Activated T-helper 2 cell treated with anti-CD3 and anti-CD28 coated beads, Interferon-gamma antibody, Interleukin-2, Interleukin-4, amounts not matched to agents 10 μg/mL and 5 μg/mL and 100 μg/mL, durations not matched to agents 14 hours and 24 hours and 36 hours (primary cell): ENCODE data around the gene FTO. TPM values are rescaled to one million over a fixed set of nuclear protein-coding genes. Genes with fewer than 3 reads are reported as not detected.

ENCODE experiments used
- DNase-seq: peaks from one replicate; pipeline ENCODE4 v3.0.0; 2021; ENCODE audit warnings: low spot score
- H3K27ac Mint-ChIP-seq: one replicate; pipeline ENCODE4 v1.8.0; 2021; ENCODE audit warnings: mixed read lengths
- H3K27me3 Mint-ChIP-seq: one replicate; pipeline ENCODE4 v1.8.0; 2021; ENCODE audit warnings: low read depth, mixed read lengths
- H3K36me3 Mint-ChIP-seq: one replicate; pipeline ENCODE4 v1.8.0; 2021; ENCODE audit warnings: low read depth, mixed read lengths
- H3K4me1 Mint-ChIP-seq: one replicate; pipeline ENCODE4 v1.8.0; 2021; ENCODE audit warnings: low read depth, mixed read lengths
- H3K4me3 Mint-ChIP-seq: one replicate; pipeline ENCODE4 v1.8.0; 2021; ENCODE audit warnings: low read depth, mild to moderate bottlenecking, moderate library complexity, mixed read lengths
- H3K9me3 Mint-ChIP-seq: one replicate; pipeline ENCODE4 v1.8.0; 2021; ENCODE audit warnings: mixed read lengths
- intact Hi-C: fragments of 100-400 bp; cut with micrococcal nuclease; formaldehyde crosslinking; loops from one replicate; pipeline ENCODE4 v1.15.1; 2023
- total RNA-seq: library from RNA; stranded (reverse); gene quantifications from 2 replicates; pipeline ENCODE4 v1.2.3, GENCODE V29; 2022

Gene FTO
- total RNA-seq, 1 donor from 2014 or later = 62.7 TPM

DNA sequence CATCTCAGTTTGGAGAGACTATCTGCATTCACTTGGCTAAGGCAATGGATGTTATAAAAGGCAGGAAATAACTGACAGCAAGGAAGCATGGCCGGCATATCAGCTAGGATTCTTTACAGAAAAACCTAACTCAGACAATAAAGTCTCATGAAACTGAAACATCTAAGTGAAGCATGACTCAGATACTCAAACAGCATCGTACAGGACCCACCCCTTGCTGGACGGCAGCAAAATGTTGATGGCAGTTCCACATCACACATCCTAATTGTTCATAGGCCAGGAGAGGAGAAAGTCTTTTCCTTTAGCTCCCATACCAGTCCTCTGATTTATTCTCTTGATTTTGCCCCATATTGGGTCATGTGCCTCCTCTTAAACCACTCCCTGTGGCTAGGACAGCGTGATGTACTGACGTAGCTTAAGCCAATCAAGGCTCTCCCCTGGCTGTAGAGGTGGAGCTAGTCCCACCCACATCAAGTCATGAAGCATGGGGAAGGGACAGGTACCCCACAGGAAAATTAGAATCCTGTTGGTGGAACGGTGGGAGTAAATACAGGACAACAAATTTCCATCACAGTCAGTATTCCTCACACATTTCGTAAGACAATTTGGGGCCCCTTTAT is 403.7 kb downstream of the FTO start:
- no peak for DNase-seq
- intact Hi-C loops = no loop called here
- Mint-ChIP-seq H3K27ac (no peak overlapping the region), H3K4me3 (no peak overlapping the region), H3K36me3 (no peaks in the 10 kb centered on the region), H3K9me3 (no peaks in the 10 kb centered on the region), H3K4me1 (no peaks in the 10 kb centered on the region), H3K27me3 (no peaks in the 10 kb centered on the region)

DNA sequence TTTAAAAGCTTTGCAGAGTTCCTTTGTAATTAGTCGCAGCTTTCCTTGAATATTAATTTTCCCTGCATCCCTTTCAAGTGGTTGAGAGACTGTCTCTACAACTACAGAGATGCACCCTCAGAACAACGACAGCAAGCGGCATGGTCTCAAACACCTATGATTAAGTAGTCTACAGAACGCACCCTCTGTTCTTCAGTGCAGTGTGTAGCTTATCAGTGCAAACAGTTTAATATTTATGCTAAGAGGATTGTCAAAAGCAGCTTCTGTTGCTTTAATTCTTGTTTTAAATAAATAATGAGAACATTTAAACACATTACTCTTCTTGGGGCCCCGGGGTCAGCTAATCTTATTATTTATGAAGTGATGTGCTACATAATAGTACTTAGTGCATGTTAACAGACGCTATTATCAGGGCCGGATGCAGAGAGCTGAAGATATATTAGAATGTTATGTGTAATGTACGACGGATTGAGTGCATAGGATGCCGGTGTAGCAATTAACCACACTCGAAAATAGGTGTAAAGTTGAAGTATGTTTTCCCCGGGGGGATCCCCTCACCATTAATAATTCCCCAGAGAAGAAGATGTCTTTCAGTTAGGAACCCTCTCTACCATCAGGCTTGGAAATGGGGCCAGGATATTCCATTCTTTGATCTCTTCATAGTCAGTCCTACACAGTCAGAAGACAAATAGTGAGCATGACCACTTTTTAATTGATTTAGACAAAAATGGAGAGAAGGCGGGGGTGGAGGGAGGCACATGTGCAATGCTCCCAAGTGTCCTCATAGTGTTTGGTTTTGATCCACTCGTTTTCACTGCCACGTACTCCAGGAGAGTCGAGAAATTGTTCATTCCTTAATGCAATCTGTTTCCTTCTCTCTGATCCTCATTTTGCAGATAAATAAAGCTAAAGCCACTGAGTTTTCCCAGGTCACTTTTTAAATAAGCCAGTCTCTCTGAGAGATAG is 406.3 kb downstream of the FTO start:
- H3K27ac Mint-ChIP-seq = no peak overlapping the region
- intact Hi-C loops = no loop called here

DNA sequence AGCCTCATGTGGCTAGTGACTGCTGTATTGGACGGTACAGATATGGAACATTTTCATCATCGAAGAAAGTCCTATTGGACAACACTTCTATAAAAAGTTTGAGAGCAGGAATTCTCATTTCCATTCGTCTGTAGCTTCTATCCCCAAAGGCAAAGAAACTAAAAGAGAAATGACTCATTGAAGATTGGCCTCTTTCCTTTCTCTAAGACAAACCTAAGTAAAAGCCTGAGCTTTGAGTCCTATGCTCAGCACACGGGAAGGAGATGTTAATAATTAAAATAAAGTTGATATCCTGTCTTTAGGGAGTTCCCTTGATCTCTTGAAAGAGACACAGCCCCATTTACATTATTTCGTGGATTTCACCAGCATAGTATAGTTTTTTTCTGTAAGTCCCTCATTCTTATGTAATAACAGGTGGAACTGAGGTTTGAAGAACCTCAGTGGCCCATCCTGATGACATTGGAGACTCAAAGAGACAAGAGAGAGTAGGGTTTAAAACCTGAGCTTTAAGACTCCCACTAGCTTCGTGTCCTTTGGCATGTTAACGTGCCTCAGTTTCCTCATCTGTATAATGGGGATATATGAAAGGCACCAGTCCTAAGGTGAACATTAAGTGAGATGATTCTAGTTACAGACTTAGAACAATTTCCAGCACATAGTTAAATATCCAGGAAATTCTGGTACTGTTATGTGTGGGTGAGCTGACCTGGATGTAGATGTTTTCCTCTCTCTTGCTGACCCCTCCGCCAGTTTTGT is 408.7 kb downstream of the FTO start:
- H3K27ac Mint-ChIP-seq = no peak overlapping the region
- no peaks in the 10 kb centered on the region for H3K27me3 Mint-ChIP-seq
- H3K9me3 Mint-ChIP-seq = no peaks in the 10 kb centered on the region
- intact Hi-C loops = no loop called here
- DNase-seq = no peak
- no peak overlapping the region for H3K4me3 Mint-ChIP-seq
- H3K36me3 Mint-ChIP-seq = peaks cover 5% of the 10 kb centered on the region
- H3K4me1 Mint-ChIP-seq = no peaks in the 10 kb centered on the region

More for the DNA sequence above, 406.3 kb downstream of the FTO start:
- H3K4me3 Mint-ChIP-seq = no peak overlapping the region
- H3K4me1 Mint-ChIP-seq = no peaks in the 10 kb centered on the region
- H3K36me3 Mint-ChIP-seq = peaks cover 5% of the 10 kb centered on the region
- DNase-seq = no peak
- no peaks in the 10 kb centered on the region for H3K27me3 Mint-ChIP-seq
- H3K9me3 Mint-ChIP-seq = no peaks in the 10 kb centered on the region

DNA sequence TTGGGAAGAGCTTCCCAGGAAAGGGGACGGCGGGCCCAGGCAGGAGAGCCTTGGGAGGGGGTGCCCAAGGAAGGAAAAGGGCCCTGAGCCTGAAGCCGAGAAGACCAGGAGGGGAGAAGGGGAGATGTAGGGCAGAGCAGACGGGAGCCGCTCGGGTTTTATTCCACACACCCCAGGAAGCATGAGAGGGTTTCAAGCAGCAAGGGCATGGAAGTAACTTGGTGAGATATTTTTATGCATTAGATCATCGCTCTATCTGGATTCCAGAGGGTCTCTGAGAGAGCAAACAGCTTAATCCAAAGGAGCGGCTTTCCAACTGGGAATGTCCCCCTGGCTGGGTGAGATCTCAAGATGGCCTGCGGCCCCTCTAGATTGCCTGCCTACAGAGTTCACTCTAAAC is 411.6 kb downstream of the FTO start:
- H3K9me3 Mint-ChIP-seq = no peaks in the 10 kb centered on the region
- no peaks in the 10 kb centered on the region for H3K27me3 Mint-ChIP-seq
- DNase-seq = no peak
- no peak overlapping the region for H3K27ac Mint-ChIP-seq
- no peak overlapping the region for H3K4me3 Mint-ChIP-seq
- intact Hi-C loops = no loop called here
- H3K36me3 Mint-ChIP-seq = peaks cover 5% of the 10 kb centered on the region
- H3K4me1 Mint-ChIP-seq = no peaks in the 10 kb centered on the region

DNA sequence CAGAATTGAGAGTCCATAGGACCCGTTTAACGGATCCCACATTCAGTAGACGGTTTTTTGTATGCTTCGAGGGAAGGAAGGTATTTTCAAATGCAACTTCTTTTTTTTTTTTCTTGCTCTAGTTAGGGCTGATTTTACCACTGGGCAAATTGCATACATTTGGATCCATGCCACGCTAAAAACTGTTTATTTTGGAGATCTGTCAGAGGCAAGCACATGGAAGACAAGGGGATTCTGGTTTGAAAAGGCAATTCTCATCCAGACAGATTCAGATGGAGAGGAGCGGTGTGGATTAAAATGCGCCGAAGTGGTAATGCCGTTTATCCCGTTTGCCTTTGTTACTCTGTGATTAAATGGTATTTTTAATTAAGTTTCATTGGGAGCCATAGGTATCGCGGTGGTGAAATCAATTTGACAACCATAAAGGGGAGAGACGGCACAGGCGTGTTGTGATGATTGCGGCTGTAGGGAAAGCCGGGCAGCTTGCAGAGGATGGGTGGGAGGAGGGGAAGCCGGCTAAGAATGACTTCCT is 412.2 kb downstream of the FTO start:
- Mint-ChIP-seq H3K27ac (no peak overlapping the region), H3K36me3 (peaks cover 5% of the 10 kb centered on the region), H3K27me3 (no peaks in the 10 kb centered on the region), H3K4me1 (no peaks in the 10 kb centered on the region), H3K9me3 (no peaks in the 10 kb centered on the region), H3K4me3 (no peak overlapping the region)
- DNase-seq = no peak
- intact Hi-C loops = no loop called here

DNA sequence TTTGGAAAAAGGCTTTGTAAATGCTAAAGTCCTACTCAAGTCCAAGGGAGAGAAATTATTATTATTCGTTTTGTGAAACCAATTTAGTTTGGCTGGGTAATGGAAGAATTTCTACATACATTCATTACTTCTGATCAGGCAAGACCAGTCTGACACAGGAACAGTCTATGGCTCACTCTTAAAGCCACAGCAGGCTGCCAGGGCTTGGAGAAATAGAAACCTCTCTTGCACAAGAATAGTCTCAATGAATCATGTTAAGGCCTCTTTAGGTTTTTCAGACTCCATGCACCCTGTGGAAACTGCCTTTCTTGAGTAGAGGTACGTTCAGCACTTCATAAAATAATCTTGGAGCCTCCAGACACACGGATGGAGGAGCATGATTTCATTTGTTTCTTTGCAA is 414.9 kb downstream of the FTO start:
- no peak overlapping the region for H3K27ac Mint-ChIP-seq
- H3K4me1 Mint-ChIP-seq = no peaks in the 10 kb centered on the region
- no peaks in the 10 kb centered on the region for H3K27me3 Mint-ChIP-seq
- H3K36me3 Mint-ChIP-seq = no peaks in the 10 kb centered on the region
- no peak overlapping the region for H3K4me3 Mint-ChIP-seq
- DNase-seq = no peak
- H3K9me3 Mint-ChIP-seq = no peaks in the 10 kb centered on the region
- intact Hi-C loops = no loop called here

DNA sequence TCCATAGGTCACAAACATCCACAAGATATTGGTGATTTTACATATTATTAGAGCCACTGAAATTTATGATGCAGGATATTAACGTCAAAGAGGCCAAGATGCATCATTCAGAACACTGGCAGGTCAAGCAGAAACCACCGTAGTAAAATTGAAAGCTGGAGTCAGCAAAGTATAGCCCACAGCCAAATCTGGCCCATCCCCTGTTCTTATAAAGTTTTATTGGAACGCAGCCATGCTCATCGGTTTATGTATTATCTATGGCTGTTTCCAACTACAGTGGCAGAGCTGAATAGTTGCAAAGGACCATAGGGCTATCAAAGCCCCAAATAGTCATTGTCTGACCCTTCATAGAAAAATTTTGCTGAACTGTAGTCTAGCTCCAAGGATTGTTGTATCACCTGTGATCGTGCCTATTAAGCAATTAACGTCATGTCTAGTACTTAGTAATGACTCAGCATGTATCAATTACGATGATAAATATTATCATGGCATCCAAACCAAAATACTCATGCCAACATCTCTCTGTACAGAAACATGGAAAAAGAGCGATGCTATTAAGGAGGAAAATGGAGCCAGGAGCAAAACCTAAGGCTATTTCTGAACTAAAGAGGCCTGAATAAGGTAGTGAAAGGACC is 417.0 kb downstream of the FTO start:
- DNase-seq = no peak
- H3K4me1 Mint-ChIP-seq = no peaks in the 10 kb centered on the region
- H3K36me3 Mint-ChIP-seq = no peaks in the 10 kb centered on the region
- no peak overlapping the region for H3K27ac Mint-ChIP-seq
- no peaks in the 10 kb centered on the region for H3K27me3 Mint-ChIP-seq
- H3K4me3 Mint-ChIP-seq = no peak overlapping the region
- no peaks in the 10 kb centered on the region for H3K9me3 Mint-ChIP-seq
- intact Hi-C loops = no loop called here

DNA sequence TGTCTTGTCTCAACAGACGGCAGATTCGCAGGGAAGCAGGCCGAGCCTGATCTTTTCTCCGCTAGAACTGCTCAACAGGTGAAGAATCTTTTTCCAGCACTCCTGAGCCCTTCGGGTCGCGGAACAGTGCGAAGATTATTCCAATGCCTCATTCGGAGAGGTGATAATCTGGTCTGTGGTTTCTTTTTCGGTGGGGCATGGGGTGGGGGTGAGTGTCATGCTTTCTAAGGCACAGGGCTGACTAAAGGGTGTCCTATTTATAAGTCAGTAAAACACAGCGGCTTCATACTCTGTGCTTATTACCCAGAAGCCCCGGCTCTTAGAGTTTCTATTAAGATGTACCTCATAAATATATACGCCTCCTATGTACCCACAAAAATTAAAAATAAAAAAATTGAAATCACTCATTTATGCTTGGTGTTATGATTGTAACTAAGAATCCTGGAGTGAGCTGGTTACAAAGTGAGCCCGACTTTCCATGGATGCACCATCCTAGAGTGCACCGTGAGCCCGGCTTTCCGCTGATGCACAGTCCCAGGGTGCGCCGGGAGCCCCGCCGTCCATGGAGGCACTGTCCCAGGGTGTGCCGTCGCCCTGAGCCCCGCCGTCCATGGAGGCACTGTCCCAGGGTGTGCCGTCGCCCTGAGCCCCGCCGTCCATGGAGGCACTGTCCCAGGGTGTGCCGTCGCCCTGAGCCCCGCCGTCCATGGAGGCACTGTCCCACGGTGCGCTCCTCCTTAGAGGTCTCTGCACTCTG is 417.8 kb downstream of the FTO start:
- Mint-ChIP-seq H3K27ac (no peak overlapping the region), H3K4me3 (no peak overlapping the region), H3K27me3 (no peaks in the 10 kb centered on the region), H3K4me1 (no peaks in the 10 kb centered on the region), H3K36me3 (no peaks in the 10 kb centered on the region), H3K9me3 (no peaks in the 10 kb centered on the region)
- no peak for DNase-seq
- intact Hi-C loops = no loop called here

DNA sequence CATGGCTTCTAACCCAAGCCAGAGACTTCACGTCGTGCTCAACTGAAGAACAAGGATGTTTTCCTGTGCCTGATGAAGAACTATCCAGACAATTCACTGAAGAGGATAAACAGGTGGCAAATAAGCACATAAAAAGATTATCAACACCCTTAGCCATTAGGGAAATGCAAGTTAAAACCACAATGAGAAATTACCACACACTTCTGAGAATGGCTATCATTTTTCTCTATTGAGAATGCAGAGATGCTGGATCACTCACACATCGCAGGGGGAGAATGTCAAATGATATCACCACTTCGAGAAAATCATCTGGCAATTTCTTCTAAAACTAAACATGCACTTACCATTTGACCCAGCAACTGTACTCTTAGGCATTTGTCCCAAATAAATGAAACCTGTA is 419.8 kb downstream of the FTO start:
- intact Hi-C loops = no loop called here
- Mint-ChIP-seq H3K36me3 (no peaks in the 10 kb centered on the region), H3K9me3 (no peaks in the 10 kb centered on the region), H3K4me1 (peaks cover 3% of the 10 kb centered on the region), H3K27me3 (no peaks in the 10 kb centered on the region), H3K4me3 (no peak overlapping the region), H3K27ac (no peak overlapping the region)
- DNase-seq = no peak

DNA sequence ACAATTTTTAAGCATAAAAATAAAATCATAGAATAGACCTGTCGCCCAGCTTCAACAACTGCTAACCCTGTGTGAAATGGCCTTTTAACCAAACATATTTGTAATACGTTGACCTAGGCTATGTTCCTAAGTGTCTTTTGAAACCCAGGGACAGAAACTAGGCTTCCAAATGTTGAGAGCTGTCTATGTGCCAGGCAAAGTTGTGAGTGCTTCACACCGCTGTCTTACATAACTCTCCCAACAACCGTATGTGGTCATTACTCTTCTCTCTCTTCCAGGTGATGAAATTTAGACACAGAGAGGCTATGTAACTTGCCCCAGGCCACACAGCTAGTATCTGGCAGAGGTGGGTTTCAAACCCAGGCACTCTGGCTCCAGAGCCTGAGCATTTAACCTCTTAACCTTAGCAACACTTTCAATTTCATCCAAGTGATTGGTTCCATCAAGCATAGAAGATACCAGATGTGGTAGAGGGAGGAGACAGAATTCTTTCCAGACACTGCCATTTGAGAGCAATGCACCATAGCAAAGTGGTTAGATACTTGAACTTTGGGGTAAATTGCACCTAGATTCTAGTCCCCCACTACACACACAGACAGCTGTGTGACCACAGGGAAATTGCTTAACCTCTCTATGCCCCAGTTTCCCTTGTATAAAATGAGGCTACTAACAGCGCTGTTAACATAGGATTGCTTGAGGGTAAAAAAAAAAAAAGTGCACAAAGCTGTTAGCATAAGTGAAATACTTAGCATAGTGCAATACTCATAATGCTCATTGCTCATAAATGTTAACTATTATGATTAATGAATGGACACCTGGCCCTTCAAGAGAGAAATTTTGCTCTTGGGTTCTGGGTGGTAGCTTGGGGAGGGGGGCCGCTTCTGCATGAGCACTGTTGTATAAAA is 422.0 kb downstream of the FTO start:
- Mint-ChIP-seq H3K4me3 (no peak overlapping the region), H3K4me1 (peaks cover 3% of the 10 kb centered on the region), H3K36me3 (no peaks in the 10 kb centered on the region), H3K27ac (no peak overlapping the region), H3K27me3 (peaks cover under 1% of the 10 kb centered on the region), H3K9me3 (no peaks in the 10 kb centered on the region)
- no peak for DNase-seq
- intact Hi-C loops = no loop called here

DNA sequence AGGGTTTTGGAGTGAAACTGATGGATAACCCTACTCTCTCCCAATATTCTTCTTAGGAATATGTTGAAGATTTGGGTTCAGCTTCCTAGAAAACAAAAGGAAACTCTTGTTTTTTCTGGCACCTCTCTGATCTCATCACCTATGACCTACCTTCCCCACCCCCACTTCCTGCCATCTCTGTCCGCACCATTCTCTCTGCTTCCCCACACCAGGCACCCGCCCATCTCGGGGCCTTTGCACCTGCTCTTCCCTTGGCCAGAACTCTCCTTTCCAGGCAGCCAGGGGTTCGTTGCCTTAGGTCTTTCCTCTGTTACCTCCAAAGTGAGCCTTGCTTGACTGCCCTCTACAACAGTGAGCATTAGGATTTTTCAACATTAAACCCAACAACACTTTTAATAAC is 423.0 kb downstream of the FTO start:
- Mint-ChIP-seq H3K27me3 (peaks cover 2% of the 10 kb centered on the region), H3K27ac (no peak overlapping the region), H3K36me3 (no peaks in the 10 kb centered on the region), H3K4me1 (peaks cover 3% of the 10 kb centered on the region), H3K9me3 (no peaks in the 10 kb centered on the region), H3K4me3 (no peak overlapping the region)
- DNase-seq = no peak
- intact Hi-C loops = no loop called here
